GM21526 (cell line): ENCODE measurements around the gene MARVELD1.

ENCODE experiments used
- ATAC-seq: cut with Tn5 transposase; IDR thresholded peaks from one replicate; pipeline ENCODE4 v1.9.1; 2021; ENCODE audit warnings: moderate library complexity; ENCODE audit not compliant: unreplicated experiment, low FRiP score

The MARVELD1 gene

GRCh38 chr10:97752956-97753355, 39.4 kb downstream of the MARVELD1 start:
- ATAC-seq, result no peak

- no peak for ATAC-seq
These were observed 41.2 kb downstream of the MARVELD1 start for GRCh38 chr10:97754726-97755125.

- no peak for ATAC-seq
These were observed 42.2 kb downstream of the MARVELD1 start for GRCh38 chr10:97755718-97756117.

GRCh38 chr10:97757471-97757870, 43.9 kb downstream of the MARVELD1 start:
- no peak for ATAC-seq

GRCh38 chr10:97759158-97759887, 45.8 kb downstream of the MARVELD1 start:
- ATAC-seq, result no peak

- no peak for ATAC-seq
These were observed 46.4 kb downstream of the MARVELD1 start for GRCh38 chr10:97759946-97760345.

- ATAC-seq, result no peak
These were observed 47.1 kb downstream of the MARVELD1 start for GRCh38 chr10:97760461-97761257.

- ATAC-seq, result no peak
These were observed 47.9 kb downstream of the MARVELD1 start for GRCh38 chr10:97761331-97761865.

- no peak for ATAC-seq
These were observed 48.5 kb downstream of the MARVELD1 start for GRCh38 chr10:97762056-97762455.

GRCh38 chr10:97762816-97763215, 49.3 kb downstream of the MARVELD1 start:
- no peak for ATAC-seq

- ATAC-seq, result no peak
These were observed 49.9 kb downstream of the MARVELD1 start for GRCh38 chr10:97763411-97763810.

GRCh38 chr10:97763947-97764346, 50.4 kb downstream of the MARVELD1 start:
- ATAC-seq, result no peak

- no peak for ATAC-seq
These were observed 51.0 kb downstream of the MARVELD1 start for GRCh38 chr10:97764519-97764931.

- no peak for ATAC-seq
These were observed 51.7 kb downstream of the MARVELD1 start for GRCh38 chr10:97765201-97765600.

GRCh38 chr10:97766106-97766810, 52.7 kb downstream of the MARVELD1 start:
- no peak for ATAC-seq

- no peak for ATAC-seq
These were observed 53.7 kb downstream of the MARVELD1 start for GRCh38 chr10:97766996-97767924.
